ENCODE data around the gene TRIM47. TPM values are rescaled to one million over a fixed set of nuclear protein-coding genes. Genes with fewer than 3 reads are reported as not detected.

TRIM47 gene
- total RNA-seq, 1 donor from 2014 or later, result 39.5 TPM

DNA sequence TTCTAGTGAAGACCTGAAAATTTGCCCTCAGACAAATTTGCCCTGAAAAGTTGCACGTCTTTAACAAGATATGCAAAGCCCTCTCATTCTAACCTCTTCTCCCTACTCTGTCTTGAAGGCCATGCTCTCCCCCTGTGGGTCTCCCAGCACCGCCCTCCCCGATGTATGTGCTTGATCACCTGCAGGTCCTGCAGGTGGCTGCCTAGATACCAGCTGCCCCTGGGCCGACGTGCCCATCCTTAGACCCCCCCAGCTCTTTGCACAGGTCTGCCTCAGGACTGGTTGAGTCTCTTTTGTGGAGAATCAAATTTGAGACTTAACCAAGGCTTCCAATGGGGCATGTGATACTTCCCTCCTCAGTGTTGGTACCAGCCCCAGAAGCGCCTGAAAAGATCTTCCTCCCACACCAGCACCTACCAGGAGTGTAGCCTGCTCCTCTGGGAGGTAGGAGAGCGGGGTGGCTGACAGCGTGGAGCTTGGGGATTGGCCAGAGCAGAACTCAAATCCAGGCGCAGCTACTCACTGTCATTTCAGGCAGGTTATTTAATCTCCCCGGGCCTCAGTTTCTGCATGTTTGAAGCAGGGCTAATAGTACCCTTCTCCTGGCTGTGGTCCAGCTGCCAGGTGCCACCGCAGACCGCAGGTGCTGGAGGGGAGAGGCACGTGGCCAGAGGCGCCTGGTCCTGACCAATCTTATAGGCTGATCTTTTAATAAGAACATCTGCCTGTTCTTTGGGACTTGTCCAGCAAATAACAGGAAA is 30.9 kb upstream of the TRIM47 start:
- intact Hi-C loops (cut with DNase I), result no loop called here

GRCh38 chr17:75908201-75908600 is 29.8 kb upstream of the TRIM47 start:
- DNase-seq (ENCODE audit: low spot score), result no peak
- intact Hi-C loops (cut with DNase I), result no loop called here

More for the DNA sequence above, 30.9 kb upstream of the TRIM47 start:
- no peak for DNase-seq (ENCODE audit: low spot score)

DNA sequence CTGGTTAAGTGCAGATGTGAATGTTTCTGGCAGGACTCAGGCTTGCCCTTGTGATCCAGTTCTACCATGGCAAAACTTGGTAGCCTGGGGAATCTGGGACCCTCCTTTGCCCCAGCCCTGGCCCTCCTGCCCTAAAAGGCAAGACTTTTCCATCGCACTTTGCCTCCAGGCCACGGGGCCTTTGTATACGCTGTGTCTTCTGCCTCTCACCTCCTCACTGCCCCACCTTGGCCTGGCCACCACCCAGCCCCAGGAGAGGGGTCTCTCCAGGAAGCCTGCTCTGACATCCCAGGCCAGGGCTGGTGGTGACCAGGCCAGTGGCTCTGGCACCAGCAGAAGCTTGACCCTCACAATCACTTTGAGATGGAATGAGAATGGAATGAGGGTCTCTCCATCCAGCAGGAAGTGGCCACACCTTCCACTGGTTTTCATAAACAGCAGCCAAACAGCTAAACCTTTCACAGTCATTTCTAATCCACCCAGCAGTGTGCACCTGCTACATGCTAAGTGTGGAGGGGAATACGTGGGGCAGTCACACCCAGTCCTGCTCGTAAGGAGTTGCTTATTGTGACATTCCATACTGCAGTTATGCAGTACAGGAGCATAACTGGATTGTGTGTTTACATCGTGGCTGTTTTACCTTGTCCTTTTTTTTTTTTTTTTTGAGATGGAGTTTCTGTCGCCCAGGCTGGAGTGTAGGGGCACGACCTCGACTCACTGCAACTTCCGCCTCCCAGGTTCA is 27.9 kb upstream of the TRIM47 start:
- intact Hi-C loops (cut with DNase I), result no loop called here
- no peak for DNase-seq (ENCODE audit: low spot score)

DNA sequence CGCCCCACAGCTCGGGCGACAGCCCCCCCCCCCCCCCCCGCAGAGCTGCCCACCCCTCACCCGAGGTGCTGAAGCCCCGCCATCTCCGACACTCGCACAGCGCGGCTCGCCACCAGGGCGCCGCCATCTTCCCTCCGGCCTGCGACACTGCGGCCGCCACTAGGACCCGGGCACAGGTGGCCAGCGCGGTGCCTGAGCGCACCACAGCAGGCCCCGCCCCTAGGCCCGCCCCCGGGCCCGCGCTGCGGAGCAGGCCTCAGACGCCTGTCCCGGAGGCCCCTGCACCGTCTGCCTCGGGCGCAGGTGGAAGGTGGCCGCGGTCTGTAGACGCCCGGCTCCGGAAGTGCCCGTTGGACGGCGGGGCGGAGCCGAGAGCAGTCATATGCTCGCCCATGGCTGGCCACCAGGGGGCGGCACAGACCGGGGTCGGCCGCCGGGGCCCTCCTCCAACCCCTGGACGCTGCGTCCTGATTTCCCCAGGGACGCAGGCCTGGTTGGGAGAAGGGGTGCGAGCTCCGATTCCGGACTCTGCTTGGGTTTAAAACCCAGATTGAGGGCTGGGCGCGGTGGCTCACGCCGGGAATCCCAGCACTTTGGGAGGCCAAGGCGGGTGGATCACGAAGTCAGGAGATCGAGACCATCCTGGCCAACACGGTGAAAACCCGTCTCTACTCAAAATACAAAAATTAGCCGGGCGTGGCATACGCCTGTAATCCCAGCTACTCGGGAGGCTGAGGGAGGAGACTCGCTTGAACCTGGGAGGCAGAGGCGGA is 26.6 kb upstream of the TRIM47 start, which contains the start of gene MRPL38:
TSS of gene MRPL38 (minus strand) at position 136 of the 773 bp plus-strand sequence. CDS start at position 127, 9 bp downstream.
- intact Hi-C loops (cut with DNase I), result loop anchor here (2.0 kb wide), 2 partner anchors 36 to 100 kb away; partner anchors contain the start of gene FBF1
- DNase-seq (ENCODE audit: low spot score), result peak; percentile 96

- no peak for DNase-seq (ENCODE audit: low spot score)
- intact Hi-C loops (cut with DNase I), result no loop called here
These were observed 24.0 kb upstream of the TRIM47 start for GRCh38 chr17:75902406-75902805.

DNA sequence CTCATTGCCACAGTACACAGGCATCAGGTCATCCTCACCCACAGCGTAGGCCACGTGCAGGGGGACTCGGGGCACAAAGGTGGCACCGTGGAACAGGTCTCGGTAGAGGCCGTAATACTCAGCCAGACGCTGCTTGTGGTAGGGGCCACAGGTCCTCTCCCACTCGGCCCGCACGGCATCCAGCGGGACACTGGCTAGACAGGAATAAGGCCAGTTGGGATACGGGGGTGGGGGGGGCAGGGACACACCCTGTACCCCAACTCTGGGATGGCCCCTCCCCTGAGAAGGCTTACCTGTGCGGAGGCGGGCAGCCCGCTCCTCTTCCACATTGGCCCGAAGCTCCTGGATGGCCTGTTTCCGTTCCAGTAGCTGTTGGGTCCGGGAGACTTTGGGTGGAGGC is 23.3 kb upstream of the TRIM47 start:
- intact Hi-C loops (cut with DNase I), result no loop called here
- no peak for DNase-seq (ENCODE audit: low spot score)

GRCh38 chr17:75900691-75901533 is 22.5 kb upstream of the TRIM47 start:
- intact Hi-C loops (cut with DNase I), result no loop called here

GRCh38 chr17:75899767-75900468 is 21.5 kb upstream of the TRIM47 start:
- intact Hi-C loops (cut with DNase I), result no loop called here
- no peak for DNase-seq (ENCODE audit: low spot score)

More at GRCh38 chr17:75900691-75901533, 22.5 kb upstream of the TRIM47 start:
- DNase-seq (ENCODE audit: low spot score), result no peak

- no peak for DNase-seq (ENCODE audit: low spot score)
- intact Hi-C loops (cut with DNase I), result no loop called here
These were observed 21.0 kb upstream of the TRIM47 start for GRCh38 chr17:75899353-75899752.

DNA sequence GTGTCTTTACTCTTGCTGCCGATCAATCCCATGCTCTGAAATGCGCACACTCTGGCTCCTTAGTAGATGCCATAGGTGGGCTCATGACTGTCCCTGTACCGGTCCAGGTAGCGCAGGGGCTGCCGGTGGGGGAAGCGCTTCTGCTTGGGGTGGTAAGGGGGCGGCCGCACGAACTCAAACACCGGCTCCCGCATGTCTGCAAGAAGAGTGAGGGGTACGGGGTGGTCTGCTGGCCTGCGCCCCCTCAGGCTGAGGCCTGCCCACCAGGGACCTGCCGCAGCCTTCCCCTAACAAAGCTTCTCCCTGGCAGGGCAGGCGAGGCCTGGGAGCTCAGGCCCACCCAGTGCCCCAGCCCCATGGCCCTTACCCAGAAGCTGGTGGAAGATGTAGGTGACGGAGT is 20.4 kb upstream of the TRIM47 start:
- DNase-seq (ENCODE audit: low spot score), result no peak
- intact Hi-C loops (cut with DNase I), result no loop called here

- DNase-seq (ENCODE audit: low spot score), result no peak
- intact Hi-C loops (cut with DNase I), result no loop called here
These were observed 19.7 kb upstream of the TRIM47 start for GRCh38 chr17:75898065-75898464.

DNA sequence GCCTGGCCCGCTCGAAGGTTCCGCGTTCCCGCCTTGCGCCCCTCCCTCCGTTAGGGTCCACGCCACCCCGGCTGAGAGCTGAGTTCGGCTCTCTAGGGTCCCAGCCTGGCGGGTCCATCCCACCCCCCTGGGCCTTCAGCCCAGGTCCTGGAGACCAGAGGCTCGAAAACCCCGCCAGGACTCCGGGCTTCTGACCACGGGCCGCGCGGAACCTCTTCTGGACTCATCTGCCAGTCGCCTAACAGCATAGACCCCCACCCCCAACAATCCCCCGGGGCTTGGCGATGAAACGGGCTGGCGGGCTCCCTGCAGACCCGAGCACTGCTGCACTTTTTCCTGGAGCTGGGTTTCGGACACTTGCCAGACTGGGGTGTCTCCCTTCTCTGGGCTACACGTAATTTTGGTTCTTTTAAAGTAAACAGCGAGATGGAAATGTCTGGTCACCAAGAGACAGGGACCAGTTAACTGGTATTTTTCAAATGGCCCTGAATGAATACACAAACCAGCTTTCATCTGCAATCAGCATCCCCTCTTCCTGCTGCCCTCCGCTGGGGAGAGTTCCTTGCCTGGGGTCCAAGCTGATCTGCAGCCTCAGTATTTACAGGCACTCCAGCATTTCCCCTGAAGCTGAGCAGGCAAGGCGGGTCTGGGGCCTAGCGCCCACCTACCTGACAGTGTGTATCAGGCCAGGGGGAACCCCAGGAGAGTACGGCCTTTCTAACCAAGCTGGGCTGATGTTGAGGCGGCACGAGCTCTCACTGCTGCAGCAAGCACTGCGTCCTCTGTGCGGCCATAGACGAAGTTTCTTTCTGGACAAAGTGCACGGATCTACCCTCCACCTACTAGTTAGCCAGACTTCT is 19.0 kb upstream of the TRIM47 start:
- intact Hi-C loops (cut with DNase I), result loop anchor here (2.0 kb wide), 1 partner anchor 41 kb away; no protein-coding TSS in a partner anchor
- DNase-seq (ENCODE audit: low spot score), result no peak

GRCh38 chr17:75896415-75897159 is 18.2 kb upstream of the TRIM47 start, which contains the start of gene TRIM65:
Gene TRIM65, minus strand, starts transcription at chr17:75896951. Its CDS starts 14 bp downstream, at chr17:75896937.
- intact Hi-C loops (cut with DNase I), result loop anchor here (1.0 to 2.0 kb wide), 2 partner anchors 19 to 40 kb away; no protein-coding TSS in a partner anchor
- peak; percentile 92 for DNase-seq (ENCODE audit: low spot score)

- intact Hi-C loops (cut with DNase I), result loop anchor here (1.0 to 2.0 kb wide), 2 partner anchors 18 to 39 kb away; no protein-coding TSS in a partner anchor
- no peak for DNase-seq (ENCODE audit: low spot score)
These were observed 17.2 kb upstream of the TRIM47 start for GRCh38 chr17:75895370-75896155.

GRCh38 chr17:75894049-75894733 is 15.8 kb upstream of the TRIM47 start:
- intact Hi-C loops (cut with DNase I), result no loop called here
- DNase-seq (ENCODE audit: low spot score), result no peak
